Kidney epithelial cell (primary cell): ENCODE measurements around the gene KEAP1. TPM values are rescaled to one million over a fixed set of nuclear protein-coding genes. Genes with fewer than 3 reads are reported as not detected.

Experiments
- DNase-seq: peaks from one replicate; pipeline ENCODE4 v3.0.0-alpha.2; 2010; ENCODE audit warnings: low read depth
- H3K27me3 ChIP-seq: 2 replicates; pipeline ENCODE4 v1.6.0; 2011; ENCODE audit warnings: low read length; ENCODE audit not compliant: control insufficient read depth, insufficient read depth
- H3K36me3 ChIP-seq: 2 replicates; pipeline ENCODE4 v1.5.1; 2011; ENCODE audit warnings: low read length; ENCODE audit not compliant: control insufficient read depth, insufficient read depth
- H3K4me3 ChIP-seq: 2 replicates; pipeline ENCODE4 v1.5.1; 2011; ENCODE audit warnings: low read depth, mild to moderate bottlenecking, control low read depth, low read length
- total RNA-seq: library from RNA; depleted of rRNA; stranded (reverse); fragments of >200 nt; gene quantifications from 2 replicates; pipeline ENCODE4 v1.2.3, GENCODE V29; 2015
- TF ChIP-seq, protein P1 (sequence below): IDR thresholded peaks from 2 replicates; pipeline ENCODE4 v1.5.1; 2011; ENCODE audit warnings: mild to moderate bottlenecking, moderate library complexity, low read length, control low read depth, inconsistent platforms; ENCODE audit not compliant: insufficient read depth, poor library complexity, severe bottlenecking

Gene KEAP1
- total RNA-seq, 1 donor from 2014 or later = 49.2 TPM

DNA sequence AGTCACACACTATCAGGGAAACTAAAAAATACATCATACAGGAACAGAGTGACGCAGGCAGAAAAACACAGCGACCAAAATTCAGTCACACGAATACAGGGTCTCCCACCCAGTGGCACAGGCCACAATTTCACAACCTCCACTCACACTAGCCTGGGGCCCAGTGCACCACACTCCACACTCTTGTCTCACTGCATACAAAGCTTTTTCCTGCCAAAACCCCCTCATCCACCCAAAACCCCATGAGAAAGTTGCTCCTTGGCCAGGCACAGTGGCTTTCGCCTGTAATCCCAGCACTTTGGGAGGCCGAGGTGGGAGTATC, 12.9 kb upstream of the KEAP1 start:
- TF ChIP-seq, protein P1, sequence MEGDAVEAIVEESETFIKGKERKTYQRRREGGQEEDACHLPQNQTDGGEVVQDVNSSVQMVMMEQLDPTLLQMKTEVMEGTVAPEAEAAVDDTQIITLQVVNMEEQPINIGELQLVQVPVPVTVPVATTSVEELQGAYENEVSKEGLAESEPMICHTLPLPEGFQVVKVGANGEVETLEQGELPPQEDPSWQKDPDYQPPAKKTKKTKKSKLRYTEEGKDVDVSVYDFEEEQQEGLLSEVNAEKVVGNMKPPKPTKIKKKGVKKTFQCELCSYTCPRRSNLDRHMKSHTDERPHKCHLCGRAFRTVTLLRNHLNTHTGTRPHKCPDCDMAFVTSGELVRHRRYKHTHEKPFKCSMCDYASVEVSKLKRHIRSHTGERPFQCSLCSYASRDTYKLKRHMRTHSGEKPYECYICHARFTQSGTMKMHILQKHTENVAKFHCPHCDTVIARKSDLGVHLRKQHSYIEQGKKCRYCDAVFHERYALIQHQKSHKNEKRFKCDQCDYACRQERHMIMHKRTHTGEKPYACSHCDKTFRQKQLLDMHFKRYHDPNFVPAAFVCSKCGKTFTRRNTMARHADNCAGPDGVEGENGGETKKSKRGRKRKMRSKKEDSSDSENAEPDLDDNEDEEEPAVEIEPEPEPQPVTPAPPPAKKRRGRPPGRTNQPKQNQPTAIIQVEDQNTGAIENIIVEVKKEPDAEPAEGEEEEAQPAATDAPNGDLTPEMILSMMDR = no peak
- DNase-seq = no peak
- Histone ChIP-seq H3K4me3 (no peak overlapping the region), H3K36me3 (no peaks in the 10 kb centered on the region), H3K27me3 (peaks cover 70% of the 10 kb centered on the region)

DNA sequence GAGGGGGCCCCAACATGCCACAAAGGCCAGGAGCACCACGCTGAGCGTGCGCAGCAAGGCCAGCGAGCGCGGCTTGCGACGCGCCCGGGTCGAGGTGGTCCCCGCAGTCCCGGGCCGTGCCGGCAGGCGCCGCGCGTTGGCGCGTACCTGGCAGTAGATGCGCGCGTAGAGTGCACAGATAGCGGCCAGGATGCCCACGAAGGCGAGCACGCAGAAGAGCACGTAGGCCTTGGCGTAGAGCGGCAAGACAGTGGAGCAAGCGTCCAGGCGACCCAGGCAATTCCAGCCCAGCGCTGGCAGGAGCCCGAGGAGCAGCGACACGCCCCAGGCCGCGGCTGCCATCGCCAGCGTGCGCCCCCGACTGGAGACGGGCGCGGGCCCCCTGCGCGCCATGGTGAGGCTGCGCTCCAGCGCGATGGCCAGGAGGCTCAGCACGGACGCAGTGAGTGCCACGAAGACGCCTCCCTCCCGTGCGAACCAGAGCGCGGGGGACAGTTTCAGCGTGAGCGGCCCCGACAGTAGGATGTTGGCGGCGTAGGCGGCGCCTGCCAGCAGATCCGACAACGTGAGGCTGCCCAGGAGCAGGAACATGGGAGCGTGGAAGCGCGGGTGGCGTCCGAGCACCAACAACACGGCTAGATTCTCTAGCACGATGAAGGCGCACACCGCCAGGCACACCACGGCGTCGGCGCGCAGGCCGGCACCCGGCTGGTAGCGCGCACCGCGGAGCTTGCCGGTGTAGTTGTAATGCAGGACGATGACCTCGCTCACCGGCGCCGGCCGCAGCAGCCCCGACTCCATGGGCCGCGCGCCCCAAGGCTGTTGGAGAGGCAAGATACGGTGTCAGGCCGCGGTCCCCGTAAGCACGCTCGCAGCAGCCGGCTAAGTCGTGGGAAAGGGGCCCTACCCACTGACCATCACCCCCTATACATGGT, 11.3 kb upstream of the KEAP1 start:
- H3K36me3 ChIP-seq = no peaks in the 10 kb centered on the region
- H3K4me3 ChIP-seq = no peak overlapping the region
- no peak for DNase-seq
- TF ChIP-seq, protein P1 = no peak
- peaks cover 68% of the 10 kb centered on the region for H3K27me3 ChIP-seq

DNA sequence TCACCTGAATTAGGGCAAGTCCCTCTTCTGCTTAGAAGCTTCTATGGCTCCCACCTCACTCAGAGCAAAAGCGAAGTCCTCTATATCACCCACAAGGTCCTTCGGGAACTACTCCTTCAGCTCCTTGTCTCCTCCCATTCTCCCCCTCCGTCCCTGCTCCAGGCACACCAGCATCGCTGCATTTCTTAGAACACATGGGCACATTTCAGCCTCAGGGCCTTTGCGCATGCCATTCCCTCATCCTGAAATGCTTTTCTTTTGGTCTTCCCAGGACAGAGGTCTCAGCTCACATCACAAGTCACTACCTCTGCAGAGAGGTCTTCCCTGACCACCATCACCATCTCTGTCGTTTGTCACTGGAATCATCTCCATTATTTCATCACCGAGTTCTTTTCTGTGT, 10.1 kb upstream of the KEAP1 start:
- peaks cover 55% of the 10 kb centered on the region for H3K27me3 ChIP-seq
- H3K36me3 ChIP-seq = no peaks in the 10 kb centered on the region
- no peak overlapping the region for H3K4me3 ChIP-seq
- no peak for DNase-seq
- TF ChIP-seq, protein P1 = no peak

DNA sequence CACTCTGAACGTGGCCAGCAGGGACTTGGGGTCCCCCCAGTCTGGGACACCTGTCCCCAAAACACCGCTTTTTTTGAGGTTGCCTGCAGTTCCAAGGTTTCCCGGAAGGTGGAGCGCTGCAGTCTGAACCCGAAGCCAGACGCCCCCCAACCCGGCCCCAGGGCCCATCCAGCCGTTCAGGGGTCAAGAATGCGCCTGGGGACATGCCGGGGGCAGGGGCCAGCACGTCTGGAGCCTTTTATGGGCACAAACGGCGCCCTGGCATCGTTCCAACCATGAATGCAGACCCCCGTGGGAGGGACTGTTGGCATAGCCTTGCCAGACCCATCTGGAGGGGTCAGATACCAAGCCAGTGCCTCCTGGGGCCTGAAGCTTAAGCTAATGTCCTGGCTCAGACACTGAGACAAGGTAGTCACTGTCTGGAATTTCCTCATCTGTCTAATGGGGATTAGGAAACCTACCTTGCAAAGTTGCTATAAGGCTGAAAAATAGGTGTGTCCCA, 7.2 kb upstream of the KEAP1 start:
- DNase-seq = no peak
- no peak overlapping the region for H3K4me3 ChIP-seq
- H3K36me3 ChIP-seq = no peaks in the 10 kb centered on the region
- peaks cover 30% of the 10 kb centered on the region for H3K27me3 ChIP-seq
- TF ChIP-seq, protein P1 = peak; percentile 92

DNA sequence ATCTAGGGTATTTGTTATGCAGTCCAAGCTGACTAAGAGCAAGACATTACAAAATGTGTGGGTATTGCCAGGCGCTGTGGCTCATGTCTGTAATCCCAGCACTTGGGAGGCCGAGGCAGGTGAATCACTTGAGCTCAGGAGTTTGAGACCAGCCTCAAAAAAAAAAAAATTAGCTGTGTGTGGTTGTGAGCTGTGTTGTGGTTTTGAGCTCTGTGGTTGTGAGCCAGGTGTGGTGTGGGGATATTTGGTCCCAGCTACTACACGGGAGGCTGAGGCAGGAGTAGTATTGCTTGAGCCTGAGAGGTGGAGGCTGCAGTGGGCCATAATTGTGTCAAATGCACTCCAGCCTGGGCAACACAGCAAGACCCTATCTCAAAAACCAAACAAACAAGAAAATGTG, 5.6 kb upstream of the KEAP1 start:
- TF ChIP-seq, protein P1 = no peak
- no peak for DNase-seq
- H3K36me3 ChIP-seq = no peaks in the 10 kb centered on the region

DNA sequence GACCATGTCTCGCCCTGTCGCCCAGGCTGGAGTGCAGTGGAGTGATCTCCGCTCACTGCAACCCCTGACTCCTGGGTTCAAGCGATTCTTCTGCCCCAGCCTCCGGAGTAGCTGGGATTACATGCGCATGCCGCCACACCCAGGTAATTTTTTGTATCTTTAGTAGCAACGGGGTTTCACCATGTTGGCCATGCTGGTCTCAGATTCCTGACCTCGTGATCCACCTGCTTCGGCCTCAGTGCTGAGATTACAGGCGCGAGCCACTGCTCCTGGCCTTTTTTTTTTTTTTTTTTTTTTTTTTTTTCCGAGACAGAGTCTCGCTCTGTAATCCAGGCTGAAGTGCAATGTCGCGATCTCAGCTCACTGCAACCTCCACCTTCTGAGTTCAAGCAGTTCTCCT, 4.9 kb upstream of the KEAP1 start:
- Histone ChIP-seq H3K27me3 (peaks cover 7% of the 10 kb centered on the region), H3K4me3 (no peak overlapping the region), H3K36me3 (no peaks in the 10 kb centered on the region)
- TF ChIP-seq, protein P1 = no peak
- no peak for DNase-seq

More for the DNA sequence above, 5.6 kb upstream of the KEAP1 start:
- Histone ChIP-seq H3K27me3 (peaks cover 14% of the 10 kb centered on the region), H3K4me3 (no peak overlapping the region)
